GM23338 (cell line): ENCODE results near the gene FOXA1. TPM values are rescaled to one million over a fixed set of nuclear protein-coding genes. Genes with fewer than 3 reads are reported as not detected.

Experiments used
- ATAC-seq: fragments of 200-7000 bp; cut with Tn5 transposase; 3 replicates; pipeline ENCODE4 v1.9.1; 2020
- DNase-seq: peaks from one replicate; pipeline ENCODE4 v3.0.0-alpha.2; 2015; ENCODE audit warnings: low spot score
- H2AFZ ChIP-seq: fragments of 200-600 bp; sonication (generic); 2 replicates; pipeline ENCODE4 v1.8.0; 2016; ENCODE audit warnings: antibody characterized with exemption, mild to moderate bottlenecking, moderate library complexity
- H3F3A ChIP-seq: fragments of 200-600 bp; sonication (generic); replicated peaks from 2 replicates; pipeline ENCODE4 v1.8.0; 2017; ENCODE audit warnings: antibody characterized with exemption, mixed run types, low read depth
- H3K27ac ChIP-seq: fragments of 200-600 bp; sonication (generic); 2 replicates; pipeline ENCODE4 v1.6.1; 2016; ENCODE audit warnings: low read depth
- H3K27me3 ChIP-seq: fragments of 200-600 bp; sonication (generic); 2 replicates; pipeline ENCODE4 v1.8.0; 2016; ENCODE audit warnings: mild to moderate bottlenecking, mixed run types, moderate library complexity; ENCODE audit not compliant: insufficient read depth
- H3K36me3 ChIP-seq: fragments of 200-600 bp; sonication (generic); 2 replicates; pipeline ENCODE4 v1.8.0; 2016; ENCODE audit warnings: mild to moderate bottlenecking; ENCODE audit not compliant: insufficient read depth
- H3K4me1 ChIP-seq: fragments of 200-600 bp; sonication (generic); 2 replicates; pipeline ENCODE4 v1.8.0; 2016; ENCODE audit warnings: mild to moderate bottlenecking, moderate library complexity; ENCODE audit not compliant: insufficient read depth
- H3K4me2 ChIP-seq: fragments of 200-600 bp; sonication (generic); 2 replicates; pipeline ENCODE4 v1.7.1; 2017; ENCODE audit warnings: mixed run types
- H3K4me3 ChIP-seq: fragments of 200-600 bp; sonication (generic); 2 replicates; pipeline ENCODE4 v1.6.1; 2016; ENCODE audit warnings: mixed run types
- H3K79me2 ChIP-seq: fragments of 200-600 bp; sonication (generic); replicated peaks from 2 replicates; pipeline ENCODE4 v1.8.0; 2017; ENCODE audit warnings: mild to moderate bottlenecking; ENCODE audit not compliant: insufficient read depth
- H3K9me2 ChIP-seq: fragments of 200-600 bp; sonication (generic); 2 replicates; pipeline ENCODE4 v1.8.0; 2017; ENCODE audit not compliant: insufficient read depth
- H4K20me1 ChIP-seq: fragments of 200-600 bp; sonication (generic); replicated peaks from 2 replicates; pipeline ENCODE4 v1.8.0; 2017; ENCODE audit warnings: mild to moderate bottlenecking; ENCODE audit not compliant: insufficient read depth
- H3K27ac Mint-ChIP-seq: 2 replicates; pipeline ENCODE4 v1.8.0; 2020; ENCODE audit warnings: inconsistent platforms, mild to moderate bottlenecking, moderate library complexity, mixed read lengths
- H3K27me3 Mint-ChIP-seq: 3 replicates; pipeline ENCODE4 v1.8.0; 2022; ENCODE audit warnings: low read depth, mild to moderate bottlenecking, moderate library complexity, mixed read lengths, inconsistent platforms; ENCODE audit not compliant: insufficient read depth, poor library complexity
- H3K36me3 Mint-ChIP-seq: 3 replicates; pipeline ENCODE4 v1.8.0; 2021; ENCODE audit warnings: low read depth, mild to moderate bottlenecking, inconsistent platforms, moderate library complexity, mixed read lengths
- H3K4me1 Mint-ChIP-seq: 3 replicates; pipeline ENCODE4 v1.8.0; 2020; ENCODE audit warnings: mild to moderate bottlenecking, inconsistent platforms, mixed read lengths
- H3K4me3 Mint-ChIP-seq: 3 replicates; pipeline ENCODE4 v1.8.0; 2021; ENCODE audit warnings: moderate library complexity, mild to moderate bottlenecking, inconsistent platforms, mixed read lengths
- H3K9me3 Mint-ChIP-seq: 3 replicates; pipeline ENCODE4 v1.8.0; 2020; ENCODE audit warnings: moderate library complexity, mild to moderate bottlenecking, inconsistent platforms, mixed read lengths
- CREB1 ChIP-seq: fragments of 250-450 bp; sonication (Bioruptor Pico); IDR thresholded peaks from 2 replicates; pipeline ENCODE4 v1.5.0; 2020; ENCODE audit warnings: low read depth, mild to moderate bottlenecking, moderate library complexity
- CTCF ChIP-seq, 2 experiments: fragments of 200-600 bp in 1 of 2; sonication (generic) in 1 of 2; conservative IDR thresholded peaks; 2 replicates each; pipeline versions ENCODE4 v1.5.1 to v1.6.1; 2016 to 2017; ENCODE audit warnings: antibody characterized with exemption in 2 of 2, low read depth in 2 of 2, mild to moderate bottlenecking in 2 of 2, moderate library complexity in 1 of 2
- EZH2 ChIP-seq: fragments of 200-600 bp; sonication (generic); IDR thresholded peaks from one replicate; pipeline ENCODE4 v1.8.0; 2017; ENCODE audit warnings: antibody characterized with exemption, mild to moderate bottlenecking, low read depth; ENCODE audit not compliant: unreplicated experiment
- EZH2phosphoT487 ChIP-seq: fragments of 200-600 bp; sonication (generic); IDR thresholded peaks from one replicate; pipeline ENCODE4 v1.8.1; 2018; ENCODE audit warnings: antibody characterized with exemption; ENCODE audit not compliant: unreplicated experiment
- JUNB ChIP-seq: IDR thresholded peaks from one replicate; pipeline ENCODE4 v1.6.1; 2016; ENCODE audit warnings: antibody characterized with exemption; ENCODE audit not compliant: unreplicated experiment
- NANOG ChIP-seq: IDR thresholded peaks from 2 replicates; pipeline ENCODE4 v1.6.1; 2016; ENCODE audit warnings: antibody characterized with exemption, borderline replicate concordance
- POLR2AphosphoS5 ChIP-seq: IDR thresholded peaks from 2 replicates; pipeline ENCODE4 v1.6.1; 2016; ENCODE audit warnings: antibody characterized with exemption, low read depth
- STAT1 ChIP-seq: IDR thresholded peaks from one replicate; pipeline ENCODE4 v1.6.1; 2016; ENCODE audit warnings: antibody characterized with exemption; ENCODE audit not compliant: unreplicated experiment
- ZNF114 ChIP-seq: fragments of 250-450 bp; sonication (Bioruptor Pico); IDR thresholded peaks from 2 replicates; pipeline ENCODE4 v1.5.0; 2020; ENCODE audit warnings: mild to moderate bottlenecking, moderate library complexity
- ZNF331 ChIP-seq: fragments of 250-450 bp; sonication (Bioruptor Pico); IDR thresholded peaks from 2 replicates; pipeline ENCODE4 v1.5.0; 2020; ENCODE audit warnings: low read depth, mild to moderate bottlenecking, moderate library complexity
- ZNF462 ChIP-seq: fragments of 250-450 bp; sonication (Bioruptor Pico); IDR thresholded peaks from 2 replicates; pipeline ENCODE4 v1.5.0; 2020; ENCODE audit warnings: mild to moderate bottlenecking, moderate library complexity
- polyA plus RNA-seq: library from polyadenylated mRNA; unstranded; fragments of >200 nt; fragmentation: Nextera tagmentation; extraction: Ambion mirVana; gene quantifications from 2 replicates; pipeline ENCODE4 v1.2.1, GENCODE V29; 2016
- total RNA-seq: library from RNA; depleted of rRNA; stranded (reverse); fragments of >200 nt; shearing (Covaris generic); gene quantifications from 2 replicates; pipeline ENCODE4 v1.2.3, GENCODE V29; 2014
- TF ChIP-seq, protein P1 (sequence below): IDR thresholded peaks from one replicate; pipeline ENCODE4 v1.6.1; 2018; ENCODE audit warnings: antibody characterized with exemption; ENCODE audit not compliant: unreplicated experiment
- TF ChIP-seq, protein P2 (sequence below): IDR thresholded peaks from 2 replicates; pipeline ENCODE4 v1.6.1; 2016; ENCODE audit warnings: antibody characterized with exemption

FOXA1 gene
- total and polyA plus RNA-seq, 2 experiments from 2014 or later: not detected

DNA sequence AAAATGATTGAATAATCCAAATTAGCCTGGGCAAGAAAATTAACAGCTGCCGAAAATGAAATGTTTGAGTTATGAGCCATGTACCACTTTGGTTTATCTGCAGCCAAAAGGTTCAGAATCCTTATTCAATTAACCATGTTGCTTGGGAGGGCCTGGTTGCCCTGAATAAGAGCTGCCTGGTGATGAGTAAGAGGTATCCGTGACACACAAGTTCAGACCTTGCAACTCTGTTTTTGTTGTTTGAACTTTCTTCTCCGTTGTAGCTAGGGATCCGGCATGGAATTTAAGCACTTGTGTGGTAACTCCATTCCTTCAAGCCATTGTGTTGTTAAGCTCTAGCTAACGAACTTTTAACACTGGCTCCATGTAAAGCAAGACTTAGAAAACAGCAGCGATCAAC lies 35.7 kb downstream of the FOXA1 start:
- Histone ChIP-seq H3K36me3 (no peaks in the 10 kb centered on the region), H3K79me2 (no peaks in the 10 kb centered on the region), H3F3A (no peaks in the 10 kb centered on the region), H3K4me2 (no peak overlapping the region), H4K20me1 (no peaks in the 10 kb centered on the region), H3K27me3 (no peaks in the 10 kb centered on the region), H3K4me3 (no peak overlapping the region), H2AFZ (no peak overlapping the region), H3K4me1 (no peaks in the 10 kb centered on the region), H3K9me2 (no peaks in the 10 kb centered on the region), H3K27ac (no peak overlapping the region)
- H3K4me1 Mint-ChIP-seq: no peaks in the 10 kb centered on the region; the same call in 2 of the 3 replicates
- peaks cover 16% of the 10 kb centered on the region for H3K36me3 Mint-ChIP-seq
- no peak for ATAC-seq
- no peaks in the 10 kb centered on the region for H3K27me3 Mint-ChIP-seq
- peaks cover 20% of the 10 kb centered on the region for H3K9me3 Mint-ChIP-seq
- no peak overlapping the region for H3K4me3 Mint-ChIP-seq
- DNase-seq: peak; percentile 40
- no peak overlapping the region for H3K27ac Mint-ChIP-seq
- TF ChIP-seq, protein P1, sequence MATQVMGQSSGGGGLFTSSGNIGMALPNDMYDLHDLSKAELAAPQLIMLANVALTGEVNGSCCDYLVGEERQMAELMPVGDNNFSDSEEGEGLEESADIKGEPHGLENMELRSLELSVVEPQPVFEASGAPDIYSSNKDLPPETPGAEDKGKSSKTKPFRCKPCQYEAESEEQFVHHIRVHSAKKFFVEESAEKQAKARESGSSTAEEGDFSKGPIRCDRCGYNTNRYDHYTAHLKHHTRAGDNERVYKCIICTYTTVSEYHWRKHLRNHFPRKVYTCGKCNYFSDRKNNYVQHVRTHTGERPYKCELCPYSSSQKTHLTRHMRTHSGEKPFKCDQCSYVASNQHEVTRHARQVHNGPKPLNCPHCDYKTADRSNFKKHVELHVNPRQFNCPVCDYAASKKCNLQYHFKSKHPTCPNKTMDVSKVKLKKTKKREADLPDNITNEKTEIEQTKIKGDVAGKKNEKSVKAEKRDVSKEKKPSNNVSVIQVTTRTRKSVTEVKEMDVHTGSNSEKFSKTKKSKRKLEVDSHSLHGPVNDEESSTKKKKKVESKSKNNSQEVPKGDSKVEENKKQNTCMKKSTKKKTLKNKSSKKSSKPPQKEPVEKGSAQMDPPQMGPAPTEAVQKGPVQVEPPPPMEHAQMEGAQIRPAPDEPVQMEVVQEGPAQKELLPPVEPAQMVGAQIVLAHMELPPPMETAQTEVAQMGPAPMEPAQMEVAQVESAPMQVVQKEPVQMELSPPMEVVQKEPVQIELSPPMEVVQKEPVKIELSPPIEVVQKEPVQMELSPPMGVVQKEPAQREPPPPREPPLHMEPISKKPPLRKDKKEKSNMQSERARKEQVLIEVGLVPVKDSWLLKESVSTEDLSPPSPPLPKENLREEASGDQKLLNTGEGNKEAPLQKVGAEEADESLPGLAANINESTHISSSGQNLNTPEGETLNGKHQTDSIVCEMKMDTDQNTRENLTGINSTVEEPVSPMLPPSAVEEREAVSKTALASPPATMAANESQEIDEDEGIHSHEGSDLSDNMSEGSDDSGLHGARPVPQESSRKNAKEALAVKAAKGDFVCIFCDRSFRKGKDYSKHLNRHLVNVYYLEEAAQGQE: no peak
- TF ChIP-seq STAT1 (no peak), JUNB (no peak), CTCF (conservative IDR thresholded peaks at IDR 0.05; ENCODE audit: low read depth in 2 of 2) (no peak), ZNF114 (CRISPR knock-in tag) (no peak), POLR2AphosphoS5 (no peak), EZH2 (no peak), EZH2phosphoT487 (no peak), ZNF331 (no peak), ZNF462 (CRISPR knock-in tag) (no peak), CREB1 (no peak), NANOG (no peak)
- TF ChIP-seq, protein P2, sequence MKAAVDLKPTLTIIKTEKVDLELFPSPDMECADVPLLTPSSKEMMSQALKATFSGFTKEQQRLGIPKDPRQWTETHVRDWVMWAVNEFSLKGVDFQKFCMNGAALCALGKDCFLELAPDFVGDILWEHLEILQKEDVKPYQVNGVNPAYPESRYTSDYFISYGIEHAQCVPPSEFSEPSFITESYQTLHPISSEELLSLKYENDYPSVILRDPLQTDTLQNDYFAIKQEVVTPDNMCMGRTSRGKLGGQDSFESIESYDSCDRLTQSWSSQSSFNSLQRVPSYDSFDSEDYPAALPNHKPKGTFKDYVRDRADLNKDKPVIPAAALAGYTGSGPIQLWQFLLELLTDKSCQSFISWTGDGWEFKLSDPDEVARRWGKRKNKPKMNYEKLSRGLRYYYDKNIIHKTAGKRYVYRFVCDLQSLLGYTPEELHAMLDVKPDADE: no peak
